ENCODE data around the gene UCKL1.

GRCh38 chr20:63933646-63934045, 22.6 kb downstream of the UCKL1 start:
- TF ChIP-seq GATA3 (IDR thresholded peaks at IDR 0.05; ENCODE audit: low read depth, low read length) (no peak), GATA2 (IDR thresholded peaks at IDR 0.05; ENCODE audit: low read depth, low read length) (no peak)

Data from SH-SY5Y (cell line).